HepG2 (cell line): ENCODE results near the gene METTL6. TPM values are rescaled to one million over a fixed set of nuclear protein-coding genes. Genes with fewer than 3 reads are reported as not detected.
A peak's percentile ranks its signal among the peaks of the same experiment; 100 is the strongest.

Source experiments
- DNMT3B ChIP-seq: conservative IDR thresholded peaks from 2 replicates; pipeline ENCODE4 v1.6.1; 2016; ENCODE audit warnings: missing biosample characterization, control low read depth
- EEA1 ChIP-seq: sonication (generic); formaldehyde crosslinking; IDR thresholded peaks from 2 replicates; pipeline ENCODE4 v1.5.1; 2020; ENCODE audit warnings: mild to moderate bottlenecking, missing genetic modification reagents, borderline replicate concordance
- GPN1 ChIP-seq: sonication (generic); formaldehyde crosslinking; IDR thresholded peaks from 2 replicates; pipeline ENCODE4 v1.5.1; 2020; ENCODE audit warnings: missing genetic modification reagents, borderline replicate concordance
- HMG20A ChIP-seq: IDR thresholded peaks from 2 replicates; pipeline ENCODE4 v1.6.1; 2016; ENCODE audit warnings: borderline replicate concordance
- KAT2B ChIP-seq: fragments of 150-350 bp; IDR thresholded peaks from 2 replicates; pipeline ENCODE4 v1.6.1; 2014; ENCODE audit warnings: low read depth, low read length, borderline replicate concordance
- MLX ChIP-seq: IDR thresholded peaks from 2 replicates; pipeline ENCODE4 v1.6.1; 2016
- MXI1 ChIP-seq: IDR thresholded peaks from 3 replicates; pipeline ENCODE4 v1.6.1; 2012; ENCODE audit warnings: low read depth, low read length, inconsistent platforms, borderline replicate concordance
- PRPF4 ChIP-seq: fragments of 200-400 bp; formaldehyde crosslinking; IDR thresholded peaks from 2 replicates; pipeline ENCODE4 v1.6.1; 2016; ENCODE audit warnings: low read length, low read depth; ENCODE audit not compliant: poor library complexity, severe bottlenecking
- RFXAP ChIP-seq: sonication (generic); formaldehyde crosslinking; IDR thresholded peaks from 2 replicates; pipeline ENCODE4 v1.4.0; 2020; ENCODE audit warnings: missing genetic modification reagents, borderline replicate concordance
- RNF2 ChIP-seq: fragments of 450-650 bp; conservative IDR thresholded peaks from 2 replicates; pipeline ENCODE4 v1.6.1; 2016; ENCODE audit warnings: low read depth
- SMARCE1 ChIP-seq: fragments of 450-650 bp; IDR thresholded peaks from 2 replicates; pipeline ENCODE4 v1.6.1; 2017; ENCODE audit warnings: borderline replicate concordance
- SMC3 ChIP-seq: IDR thresholded peaks from 2 replicates; pipeline ENCODE4 v1.6.1; 2011; ENCODE audit warnings: low read length, improper control_type of control experiment
- SP140L ChIP-seq: sonication (generic); formaldehyde crosslinking; IDR thresholded peaks from 2 replicates; pipeline ENCODE4 v1.4.0; 2020; ENCODE audit warnings: missing genetic modification reagents, borderline replicate concordance
- SP2 ChIP-seq: sonication (generic); formaldehyde crosslinking; IDR thresholded peaks from 2 replicates; pipeline ENCODE4 v1.5.1; 2020; ENCODE audit warnings: mild to moderate bottlenecking, missing genetic modification reagents
- TARDBP ChIP-seq: sonication (generic); formaldehyde crosslinking; IDR thresholded peaks from 2 replicates; pipeline ENCODE4 v1.8.0; 2022; ENCODE audit warnings: mild to moderate bottlenecking, missing genetic modification reagents
- ZNF121 ChIP-seq: sonication (generic); formaldehyde crosslinking; IDR thresholded peaks from 2 replicates; pipeline ENCODE4 v1.5.0; 2020; ENCODE audit warnings: mild to moderate bottlenecking, missing genetic modification reagents
- ZNF879 ChIP-seq: sonication (generic); formaldehyde crosslinking; IDR thresholded peaks from 2 replicates; pipeline ENCODE4 v1.8.1; 2023; ENCODE audit warnings: missing genetic modification reagents
- ZSCAN29 ChIP-seq: sonication (generic); formaldehyde crosslinking; conservative IDR thresholded peaks from 2 replicates; pipeline ENCODE4 v1.4.0; 2020; ENCODE audit warnings: mild to moderate bottlenecking, missing genetic modification reagents
- ZZZ3 ChIP-seq: sonication (generic); formaldehyde crosslinking; IDR thresholded peaks from 2 replicates; pipeline ENCODE4 v1.4.0; 2020; ENCODE audit warnings: missing genetic modification reagents, mild to moderate bottlenecking, borderline replicate concordance
- polyA plus RNA-seq, 8 experiments: library from polyadenylated mRNA; depleted of rRNA in 3 of 8; stranded (reverse) in 7 of 8; unstranded in 1 of 8; fragments of >200 nt; fragmentation: Illumina TruSeq in 4 of 8; extraction: Trizol in 4 of 8; gene quantifications; 2 replicates each; pipeline versions ENCODE4 v1.2.1 to v1.2.3, GENCODE V29; 2011 to 2016; ENCODE audit warnings: low read depth in 4 of 8, missing spikeins in 1 of 8, mixed read lengths in 1 of 8; ENCODE audit not compliant: insufficient read depth in 1 of 8
- total RNA-seq, 5 experiments: library from RNA; depleted of rRNA; stranded (reverse); fragments of >200 nt; fragmentation: Illumina TruSeq; extraction: Trizol; gene quantifications; 2 replicates each; pipeline ENCODE4 v1.2.3, GENCODE V29; 2016; ENCODE audit warnings: low read depth in 1 of 5
- TF ChIP-seq, protein P1 (sequence below): sonication (generic); formaldehyde crosslinking; IDR thresholded peaks from 2 replicates; pipeline ENCODE4 v1.8.1; 2023; ENCODE audit warnings: mild to moderate bottlenecking, missing genetic modification reagents
- TF ChIP-seq, protein P2 (sequence below): sonication (generic); formaldehyde crosslinking; IDR thresholded peaks from 2 replicates; pipeline ENCODE4 v1.4.0; 2020; ENCODE audit warnings: missing genetic modification reagents, borderline replicate concordance
- TF ChIP-seq, protein P3 (sequence below): IDR thresholded peaks from 2 replicates; pipeline ENCODE4 v1.6.1; 2016; ENCODE audit warnings: low read depth, control low read depth

The METTL6 gene
- total and polyA plus RNA-seq, 2 of the 13 experiments (the other 11 are each of a cell fraction or from before 2014, with no cell fraction given), result 17.2 to 29.4 TPM

- TF ChIP-seq, protein P1, sequence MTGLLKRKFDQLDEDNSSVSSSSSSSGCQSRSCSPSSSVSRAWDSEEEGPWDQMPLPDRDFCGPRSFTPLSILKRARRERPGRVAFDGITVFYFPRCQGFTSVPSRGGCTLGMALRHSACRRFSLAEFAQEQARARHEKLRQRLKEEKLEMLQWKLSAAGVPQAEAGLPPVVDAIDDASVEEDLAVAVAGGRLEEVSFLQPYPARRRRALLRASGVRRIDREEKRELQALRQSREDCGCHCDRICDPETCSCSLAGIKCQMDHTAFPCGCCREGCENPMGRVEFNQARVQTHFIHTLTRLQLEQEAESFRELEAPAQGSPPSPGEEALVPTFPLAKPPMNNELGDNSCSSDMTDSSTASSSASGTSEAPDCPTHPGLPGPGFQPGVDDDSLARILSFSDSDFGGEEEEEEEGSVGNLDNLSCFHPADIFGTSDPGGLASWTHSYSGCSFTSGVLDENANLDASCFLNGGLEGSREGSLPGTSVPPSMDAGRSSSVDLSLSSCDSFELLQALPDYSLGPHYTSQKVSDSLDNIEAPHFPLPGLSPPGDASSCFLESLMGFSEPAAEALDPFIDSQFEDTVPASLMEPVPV, result no peak
- TF ChIP-seq SMARCE1 (no peak), EEA1 (CRISPR knock-in tag) (no peak), SP2 (CRISPR knock-in tag) (peak; percentile 75), DNMT3B (CRISPR knock-in tag) (no peak), PRPF4 (no peak), RNF2 (no peak), HMG20A (no peak), SMC3 (peak; percentile 98), MLX (CRISPR knock-in tag) (no peak), TARDBP (CRISPR knock-in tag) (peak; percentile 89), MXI1 (peak; percentile 96; the same call in 2 of the 3 replicates), ZZZ3 (no peak), KAT2B (no peak), SP140L (CRISPR knock-in tag) (no peak), GPN1 (CRISPR knock-in tag) (no peak), ZNF121 (no peak), ZSCAN29 (CRISPR knock-in tag) (no peak), ZNF879 (CRISPR knock-in tag) (no peak), RFXAP (CRISPR knock-in tag) (no peak)
- TF ChIP-seq, protein P2, sequence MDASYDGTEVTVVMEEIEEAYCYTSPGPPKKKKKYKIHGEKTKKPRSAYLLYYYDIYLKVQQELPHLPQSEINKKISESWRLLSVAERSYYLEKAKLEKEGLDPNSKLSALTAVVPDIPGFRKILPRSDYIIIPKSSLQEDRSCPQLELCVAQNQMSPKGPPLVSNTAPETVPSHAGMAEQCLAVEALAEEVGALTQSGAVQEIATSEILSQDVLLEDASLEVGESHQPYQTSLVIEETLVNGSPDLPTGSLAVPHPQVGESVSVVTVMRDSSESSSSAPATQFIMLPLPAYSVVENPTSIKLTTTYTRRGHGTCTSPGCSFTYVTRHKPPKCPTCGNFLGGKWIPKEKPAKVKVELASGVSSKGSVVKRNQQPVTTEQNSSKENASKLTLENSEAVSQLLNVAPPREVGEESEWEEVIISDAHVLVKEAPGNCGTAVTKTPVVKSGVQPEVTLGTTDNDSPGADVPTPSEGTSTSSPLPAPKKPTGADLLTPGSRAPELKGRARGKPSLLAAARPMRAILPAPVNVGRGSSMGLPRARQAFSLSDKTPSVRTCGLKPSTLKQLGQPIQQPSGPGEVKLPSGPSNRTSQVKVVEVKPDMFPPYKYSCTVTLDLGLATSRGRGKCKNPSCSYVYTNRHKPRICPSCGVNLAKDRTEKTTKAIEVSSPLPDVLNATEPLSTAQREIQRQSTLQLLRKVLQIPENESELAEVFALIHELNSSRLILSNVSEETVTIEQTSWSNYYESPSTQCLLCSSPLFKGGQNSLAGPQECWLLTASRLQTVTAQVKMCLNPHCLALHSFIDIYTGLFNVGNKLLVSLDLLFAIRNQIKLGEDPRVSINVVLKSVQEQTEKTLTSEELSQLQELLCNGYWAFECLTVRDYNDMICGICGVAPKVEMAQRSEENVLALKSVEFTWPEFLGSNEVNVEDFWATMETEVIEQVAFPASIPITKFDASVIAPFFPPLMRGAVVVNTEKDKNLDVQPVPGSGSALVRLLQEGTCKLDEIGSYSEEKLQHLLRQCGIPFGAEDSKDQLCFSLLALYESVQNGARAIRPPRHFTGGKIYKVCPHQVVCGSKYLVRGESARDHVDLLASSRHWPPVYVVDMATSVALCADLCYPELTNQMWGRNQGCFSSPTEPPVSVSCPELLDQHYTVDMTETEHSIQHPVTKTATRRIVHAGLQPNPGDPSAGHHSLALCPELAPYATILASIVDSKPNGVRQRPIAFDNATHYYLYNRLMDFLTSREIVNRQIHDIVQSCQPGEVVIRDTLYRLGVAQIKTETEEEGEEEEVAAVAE, result no peak
- TF ChIP-seq, protein P3, sequence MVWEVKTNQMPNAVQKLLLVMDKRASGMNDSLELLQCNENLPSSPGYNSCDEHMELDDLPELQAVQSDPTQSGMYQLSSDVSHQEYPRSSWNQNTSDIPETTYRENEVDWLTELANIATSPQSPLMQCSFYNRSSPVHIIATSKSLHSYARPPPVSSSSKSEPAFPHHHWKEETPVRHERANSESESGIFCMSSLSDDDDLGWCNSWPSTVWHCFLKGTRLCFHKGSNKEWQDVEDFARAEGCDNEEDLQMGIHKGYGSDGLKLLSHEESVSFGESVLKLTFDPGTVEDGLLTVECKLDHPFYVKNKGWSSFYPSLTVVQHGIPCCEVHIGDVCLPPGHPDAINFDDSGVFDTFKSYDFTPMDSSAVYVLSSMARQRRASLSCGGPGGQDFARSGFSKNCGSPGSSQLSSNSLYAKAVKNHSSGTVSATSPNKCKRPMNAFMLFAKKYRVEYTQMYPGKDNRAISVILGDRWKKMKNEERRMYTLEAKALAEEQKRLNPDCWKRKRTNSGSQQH (CRISPR knock-in tag), result 0 out of 2 replicates have a peak, but pooled peaks have one; percentile 54
These were observed 49.2 kb downstream of the METTL6 start (continued) for GRCh38 chr3:15377961-15378791.
